Epithelial cell of proximal tubule (primary cell): ENCODE results near the gene GFAP. TPM values are rescaled to one million over a fixed set of nuclear protein-coding genes. Genes with fewer than 3 reads are reported as not detected.
"Not testable (repeated sequence)": the region's sequence is repeated elsewhere in the genome, so short reads cannot be mapped to it uniquely, and the experiment has no call there.

Source experiments
- DNase-seq: peaks from one replicate; pipeline ENCODE4 v3.0.0-alpha.2; 2011; ENCODE audit warnings: low read depth
- H3K4me3 ChIP-seq: 2 replicates; pipeline ENCODE4 v1.5.1; 2011; ENCODE audit warnings: low read depth, mild to moderate bottlenecking, low read length
- CTCF ChIP-seq: conservative IDR thresholded peaks from 2 replicates; pipeline ENCODE4 v1.5.1; 2012; ENCODE audit warnings: low read depth, mild to moderate bottlenecking, low read length
- total RNA-seq: library from RNA; depleted of rRNA; stranded (reverse); fragments of >200 nt; gene quantifications from 2 replicates; pipeline ENCODE4 v1.2.3, GENCODE V29; 2015

GFAP gene
- total RNA-seq, 1 donor from 2014 or later: 0.58 TPM

- TF ChIP-seq CTCF: no peak
- no peak overlapping the region for H3K4me3 ChIP-seq
- no peak for DNase-seq
Observed at GRCh38 chr17:44952946-44953475, 37.7 kb upstream of the GFAP start.

GRCh38 chr17:44948315-44948795, 33.1 kb upstream of the GFAP start:
- no peak for TF ChIP-seq CTCF
- no peak for DNase-seq
- H3K4me3 ChIP-seq: peak overlapping the region; percentile 86

- peak; percentile 68 for DNase-seq
- peak within 1 kb of the TSS; percentile 86 for H3K4me3 ChIP-seq
- no peak for TF ChIP-seq CTCF
Observed at GRCh38 chr17:44947461-44948314, 32.4 kb upstream of the GFAP start, which contains the start of gene KIF18B. KIF18B (minus strand) TSS chr17:44947773; CDS start chr17:44936344, 11,429 bp downstream.

- H3K4me3 ChIP-seq, DNase-seq: not testable (repeated sequence)
Observed at GRCh38 chr17:44945652-44946051, 30.4 kb upstream of the GFAP start.

- TF ChIP-seq CTCF: no peak
- H3K4me3 ChIP-seq: no peak overlapping the region
- no peak for DNase-seq
Observed at GRCh38 chr17:44942456-44942855, 27.2 kb upstream of the GFAP start.

GRCh38 chr17:44941712-44942331, 26.5 kb upstream of the GFAP start:
- no peak for TF ChIP-seq CTCF
- DNase-seq: no peak
- H3K4me3 ChIP-seq: no peak overlapping the region

- no peak for DNase-seq
- H3K4me3 ChIP-seq: no peak overlapping the region
- no peak for TF ChIP-seq CTCF
Observed at GRCh38 chr17:44940768-44941167, 25.5 kb upstream of the GFAP start.
